NCI-H1417 (cell line): Measurements from ENCODE around the gene GPC5.

Source experiments
- DNase-seq, 3 experiments: peaks; one replicate each; lab custom pipeline; 2025; lab: John Stamatoyannopoulos, UW

Gene GPC5

DNA sequence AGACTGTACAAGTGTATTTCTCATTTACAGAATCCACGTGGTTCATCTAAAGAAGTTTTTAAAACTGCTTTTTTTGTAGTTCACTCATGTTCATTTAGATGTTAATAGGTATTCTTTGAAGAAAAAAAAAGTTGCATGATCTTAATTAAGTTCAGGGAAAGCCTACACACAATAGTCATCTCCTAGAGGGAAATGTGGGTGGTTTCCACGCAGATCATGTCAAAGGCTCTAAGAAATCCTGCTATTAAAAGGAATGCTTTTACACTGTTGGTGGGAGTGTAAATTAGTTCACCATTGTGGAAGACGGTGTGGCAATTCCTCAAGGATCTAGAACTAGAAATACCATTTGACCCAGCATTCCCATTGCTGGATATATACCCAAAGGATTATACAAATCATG lies 312.3 kb downstream of the GPC5 start:
- no peak for DNase-seq

DNA sequence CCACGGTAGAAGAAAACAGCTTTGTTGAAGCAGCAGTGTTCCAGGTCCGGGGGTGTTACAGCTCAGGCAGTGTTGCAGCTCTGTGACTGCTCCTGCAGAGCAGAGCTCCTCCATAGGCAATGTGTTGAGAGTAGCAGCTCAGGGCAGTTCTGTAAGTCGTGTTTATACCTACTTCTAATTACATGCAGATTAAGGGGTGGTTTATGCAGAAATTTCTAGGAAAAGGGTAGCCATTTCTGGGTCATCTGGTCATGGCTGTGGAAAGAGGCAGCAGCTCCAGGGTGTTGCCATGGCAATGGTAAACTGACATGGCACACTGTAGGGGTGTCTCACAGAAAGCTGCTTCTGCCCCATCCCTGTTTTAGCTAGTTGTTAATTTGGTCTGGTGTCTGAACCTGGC lies 316.4 kb downstream of the GPC5 start:
- DNase-seq: peak in 1 of 3 experiments; percentile 29

DNA sequence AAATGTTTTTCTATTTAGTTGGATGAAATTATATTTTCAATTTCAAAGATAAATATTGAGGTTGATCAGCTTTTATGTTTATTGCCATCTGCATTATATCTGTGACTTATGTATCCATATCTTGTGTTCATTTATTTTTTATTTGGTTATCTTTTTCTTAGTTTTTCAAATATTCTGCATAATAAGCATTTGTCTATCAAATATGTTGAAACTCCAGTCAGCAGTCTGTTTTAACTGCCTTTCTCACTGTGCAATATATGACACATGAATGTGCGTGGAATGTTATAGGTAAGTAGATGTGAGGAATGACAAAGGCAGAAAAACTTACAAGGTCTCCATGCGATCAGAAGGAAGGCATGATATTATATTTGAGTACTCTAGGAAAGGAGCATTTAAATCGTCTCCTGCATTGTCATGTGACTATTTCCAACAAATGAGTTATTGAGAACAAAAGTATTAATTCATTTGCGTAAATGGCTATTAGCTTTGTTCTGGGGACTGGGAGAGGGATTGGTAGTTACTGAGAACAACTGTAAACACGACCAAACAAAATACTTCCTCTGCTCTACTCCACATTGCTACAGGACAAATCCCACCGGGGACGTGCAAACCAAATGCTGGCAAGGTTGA lies 318.1 kb downstream of the GPC5 start:
- DNase-seq: no peak

DNA sequence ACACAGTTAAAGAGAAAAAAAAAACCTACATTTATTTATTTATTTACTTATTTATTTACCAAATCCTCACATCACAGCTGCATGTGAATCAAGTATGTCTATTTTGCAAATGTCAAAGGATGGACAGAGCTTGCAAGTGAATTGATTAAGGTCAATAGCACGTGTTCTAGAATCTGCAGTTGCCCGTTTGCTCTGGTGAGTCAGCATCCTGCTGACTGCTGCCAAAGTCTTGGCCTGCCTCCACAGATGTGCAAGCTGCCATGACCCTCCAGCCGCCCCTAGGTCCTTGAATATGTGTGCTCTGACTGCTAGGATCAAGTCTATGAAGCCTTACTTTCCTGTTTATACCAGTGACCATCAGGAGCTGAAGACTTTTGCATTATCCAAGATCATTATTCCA lies 320.6 kb downstream of the GPC5 start:
- no peak for DNase-seq

DNA sequence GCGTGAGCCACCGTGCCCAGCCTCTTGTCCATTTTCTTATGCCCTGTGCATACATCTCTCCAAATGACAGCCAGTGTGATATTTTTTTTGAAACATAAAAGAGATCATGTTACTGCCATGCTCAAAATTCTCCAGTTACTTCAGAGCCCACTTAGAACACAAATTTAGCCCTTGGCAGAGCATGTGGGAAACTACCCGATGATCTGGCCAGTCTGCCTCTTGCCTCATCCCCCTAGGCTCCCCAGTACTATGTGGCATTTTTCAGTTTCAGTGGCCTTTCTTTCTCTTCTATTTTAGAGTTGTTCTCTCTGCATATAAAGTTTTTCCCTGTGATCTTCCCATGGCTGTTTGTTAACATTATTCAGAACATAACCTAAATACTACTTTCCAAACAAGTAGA lies 323.0 kb downstream of the GPC5 start:
- no peak for DNase-seq

GRCh38 chr13:91722267-91722884 lies 324.0 kb downstream of the GPC5 start:
- peak in 2 of 3 experiments; percentile 49 to 78 for DNase-seq

GRCh38 chr13:91724591-91724990 lies 326.2 kb downstream of the GPC5 start:
- no peak for DNase-seq

DNA sequence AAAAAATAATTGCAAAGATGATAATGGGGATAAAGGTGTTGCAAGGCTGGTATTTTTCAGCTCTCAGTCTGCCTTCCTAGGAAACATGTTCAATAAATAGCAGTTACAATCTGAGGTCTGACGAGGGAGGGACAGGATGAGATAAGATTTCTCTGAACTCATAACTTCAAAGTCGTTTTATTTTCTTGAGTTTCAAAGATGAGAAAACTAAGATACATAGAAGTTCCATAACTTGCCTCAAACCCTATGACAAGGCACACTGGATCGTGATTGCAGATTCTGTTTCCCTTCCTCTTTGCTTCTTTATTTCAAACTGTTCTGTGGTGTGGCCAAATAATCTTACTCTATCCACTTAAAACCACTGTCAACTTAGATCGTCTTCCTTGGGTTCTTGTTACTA lies 327.2 kb downstream of the GPC5 start:
- no peak for DNase-seq

- no peak for DNase-seq
Observed at GRCh38 chr13:91726671-91727070, 328.2 kb downstream of the GPC5 start.

GRCh38 chr13:91729859-91730258 lies 331.4 kb downstream of the GPC5 start:
- no peak for DNase-seq

- no peak for DNase-seq
Observed at GRCh38 chr13:91739751-91740150, 341.3 kb downstream of the GPC5 start.

GRCh38 chr13:91740756-91741155 lies 342.3 kb downstream of the GPC5 start:
- peak in 2 of 3 experiments; percentile 35 to 84 for DNase-seq

GRCh38 chr13:91741925-91742324 lies 343.5 kb downstream of the GPC5 start:
- no peak for DNase-seq

DNA sequence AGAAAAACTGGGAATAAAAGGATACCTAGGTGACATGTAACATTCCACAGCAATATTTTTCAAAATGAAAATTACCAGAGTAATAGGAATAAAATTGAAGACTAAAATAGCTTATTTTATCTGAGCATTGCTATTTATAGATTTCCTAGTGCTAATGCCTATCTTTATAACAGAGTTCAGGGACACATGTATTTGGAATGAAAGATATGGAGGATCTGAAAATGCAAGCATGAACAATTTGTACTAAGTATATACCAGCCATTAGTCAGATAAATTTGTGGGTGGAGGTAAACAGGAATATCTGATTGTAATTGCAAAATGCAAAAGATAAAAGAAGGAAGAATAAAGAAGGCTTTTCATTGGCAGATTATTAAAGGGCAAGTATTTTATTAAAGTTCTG lies 345.9 kb downstream of the GPC5 start:
- DNase-seq: no peak

DNA sequence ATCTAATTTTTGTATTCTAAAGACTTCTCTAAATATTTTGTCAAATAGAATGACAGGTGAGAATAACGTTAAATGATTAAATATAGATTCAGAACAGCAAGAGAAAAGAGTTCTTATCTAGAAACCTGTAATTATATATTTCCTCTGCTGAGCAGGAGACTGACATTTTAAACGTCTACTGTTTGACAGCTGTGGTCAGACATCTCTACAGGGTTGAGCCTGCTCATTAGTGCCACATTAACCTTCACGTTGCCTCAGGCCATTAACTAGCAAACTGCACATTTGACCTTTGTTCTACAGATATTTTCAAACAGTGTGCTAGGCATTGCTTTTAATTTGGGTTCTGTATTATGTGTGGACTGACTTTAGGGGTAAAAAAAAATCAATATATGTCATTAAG lies 347.5 kb downstream of the GPC5 start:
- peak in 2 of 3 experiments; percentile 74 to 97 for DNase-seq

GRCh38 chr13:91747186-91747585 lies 348.8 kb downstream of the GPC5 start:
- peak in 1 of 3 experiments; percentile 48 for DNase-seq

GRCh38 chr13:91748416-91749089 lies 350.1 kb downstream of the GPC5 start:
- no peak for DNase-seq

DNA sequence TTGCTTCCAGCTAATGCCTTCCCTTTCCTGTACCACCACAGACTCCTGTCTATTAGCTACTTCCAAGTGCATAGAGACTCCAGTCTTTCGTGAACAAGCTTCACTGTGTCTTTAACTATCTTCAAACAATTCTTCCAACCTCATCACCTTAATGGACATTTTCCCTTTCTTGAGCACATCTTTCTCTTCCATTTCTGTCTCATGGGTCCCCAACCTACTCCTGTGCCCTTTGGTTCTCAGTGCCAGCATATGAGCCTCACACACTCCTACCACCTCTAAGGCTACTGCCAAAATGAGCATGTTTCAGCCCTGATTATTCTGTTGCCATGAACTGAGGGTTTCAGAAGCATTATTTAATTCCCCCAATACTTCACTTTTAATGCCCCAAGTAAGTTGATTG lies 360.3 kb downstream of the GPC5 start:
- DNase-seq: no peak

- DNase-seq: no peak
Observed at GRCh38 chr13:91762957-91763356, 364.5 kb downstream of the GPC5 start.

DNA sequence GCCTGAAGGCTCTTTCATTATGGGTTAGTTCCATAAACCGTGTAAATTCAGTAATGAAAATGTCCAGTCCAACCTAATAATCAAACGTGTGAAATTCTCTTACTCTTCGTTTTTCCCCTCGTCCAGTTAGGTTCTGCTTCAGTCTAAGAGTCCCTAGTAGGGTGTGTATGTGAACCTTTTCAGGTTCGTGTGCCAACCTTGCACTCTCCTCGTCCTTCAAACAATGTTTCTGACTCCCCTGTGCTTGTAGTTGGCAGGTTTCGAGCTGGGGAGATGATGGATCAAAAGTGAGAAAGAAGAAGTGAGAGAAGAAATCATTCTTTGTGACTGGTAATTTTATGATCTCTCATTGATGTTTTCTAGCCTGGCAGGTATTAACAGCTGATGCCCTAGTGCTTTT lies 366.1 kb downstream of the GPC5 start:
- no peak for DNase-seq

DNA sequence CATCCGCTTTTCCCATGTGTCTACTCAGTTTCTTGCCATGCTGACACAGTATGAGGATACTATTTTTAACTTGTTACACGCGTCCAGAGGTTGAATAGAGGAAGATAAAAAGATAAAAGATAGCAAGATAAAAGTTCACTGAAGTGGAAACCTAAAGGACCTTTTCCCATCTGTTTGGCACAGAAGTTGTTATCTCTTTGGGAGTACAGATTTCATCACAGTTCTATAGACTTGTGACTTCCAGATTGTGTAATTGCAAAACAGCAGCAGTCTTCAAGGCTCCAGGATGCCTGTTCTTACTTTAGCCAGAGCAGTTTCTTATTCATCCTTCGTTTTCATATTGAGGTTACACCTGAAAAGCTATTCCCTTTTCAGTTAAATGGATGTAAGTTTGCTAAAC lies 369.2 kb downstream of the GPC5 start:
- DNase-seq: no peak

DNA sequence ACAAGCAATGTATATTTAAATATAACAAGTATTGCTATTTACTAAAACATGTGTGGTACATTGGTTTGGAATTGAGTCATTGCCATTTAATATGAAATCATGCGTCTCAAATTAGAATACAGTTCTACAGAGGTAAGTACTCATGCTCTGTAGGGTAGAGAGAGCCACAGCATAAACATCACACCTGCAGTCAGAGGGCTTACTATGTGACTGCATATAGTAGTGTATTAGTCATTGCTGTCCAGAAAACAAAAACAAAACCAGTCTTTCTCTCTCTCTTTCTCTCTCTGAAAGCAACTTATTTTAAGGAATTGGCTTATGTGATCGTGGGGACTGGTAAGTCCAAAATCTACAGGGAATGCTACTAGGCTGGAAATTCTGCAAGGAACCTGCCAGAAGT lies 370.3 kb downstream of the GPC5 start:
- DNase-seq: no peak

DNA sequence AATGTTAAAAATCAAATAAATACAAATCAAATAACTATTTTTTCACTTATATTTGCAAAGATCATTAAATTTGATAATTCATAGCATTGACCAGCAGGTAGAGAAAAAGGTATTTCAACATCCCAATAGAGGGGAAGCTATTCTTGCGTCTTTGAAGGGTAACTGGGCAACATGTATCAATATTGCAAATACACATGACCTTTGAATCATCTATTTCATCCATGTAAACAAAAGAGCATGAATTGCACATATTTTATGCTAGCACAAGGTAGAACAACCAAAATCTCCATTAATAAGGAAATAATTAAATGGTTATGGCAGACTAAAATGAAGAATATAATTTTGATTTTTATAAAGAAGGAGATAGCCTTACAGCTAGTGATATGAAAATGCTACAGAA lies 372.8 kb downstream of the GPC5 start:
- DNase-seq: no peak
